ENCODE data around the gene ALDH4A1. TPM values are rescaled to one million over a fixed set of nuclear protein-coding genes. Genes with fewer than 3 reads are reported as not detected.
A peak's percentile ranks its signal among the peaks of the same experiment; 100 is the strongest.
"Not testable (repeated sequence)": the region's sequence is repeated elsewhere in the genome, so short reads cannot be mapped to it uniquely, and the experiment has no call there.

ALDH4A1 gene
- total RNA-seq, 1 donor from 2014 or later, result 74.4 TPM

DNA sequence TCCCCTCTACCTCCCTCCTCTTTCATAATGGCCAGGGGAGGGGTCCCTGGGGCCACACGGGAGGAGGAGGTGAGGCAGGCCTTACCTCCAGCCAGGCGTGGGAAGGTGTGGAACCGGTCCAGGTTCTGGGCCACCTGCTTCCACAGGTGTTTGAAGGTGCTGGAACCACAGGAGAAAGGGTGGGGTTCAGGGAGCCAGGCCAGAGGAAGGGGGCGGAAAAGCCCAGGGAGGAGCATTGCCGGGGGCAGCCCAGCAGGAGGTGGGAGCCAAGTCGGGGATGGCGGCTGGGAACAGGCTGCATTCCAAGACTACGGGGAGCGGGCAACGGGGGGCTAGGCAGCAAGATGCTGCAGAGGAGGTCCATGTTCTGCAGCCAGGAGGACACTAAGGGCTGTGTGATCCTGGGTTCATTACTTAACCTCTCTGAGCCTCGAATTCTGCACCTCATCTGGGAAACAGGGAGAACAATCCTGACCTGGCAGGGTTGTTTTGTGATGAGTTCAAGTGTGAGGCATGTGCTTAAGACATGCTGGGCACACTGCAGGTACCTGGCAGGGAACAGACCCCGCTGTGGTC lies 23.1 kb downstream of the ALDH4A1 start:
- no peak for DNase-seq (ENCODE audit: low spot score)

GRCh38 chr1:18878538-18879214 lies 23.7 kb downstream of the ALDH4A1 start:
- DNase-seq (ENCODE audit: low spot score), result no peak

DNA sequence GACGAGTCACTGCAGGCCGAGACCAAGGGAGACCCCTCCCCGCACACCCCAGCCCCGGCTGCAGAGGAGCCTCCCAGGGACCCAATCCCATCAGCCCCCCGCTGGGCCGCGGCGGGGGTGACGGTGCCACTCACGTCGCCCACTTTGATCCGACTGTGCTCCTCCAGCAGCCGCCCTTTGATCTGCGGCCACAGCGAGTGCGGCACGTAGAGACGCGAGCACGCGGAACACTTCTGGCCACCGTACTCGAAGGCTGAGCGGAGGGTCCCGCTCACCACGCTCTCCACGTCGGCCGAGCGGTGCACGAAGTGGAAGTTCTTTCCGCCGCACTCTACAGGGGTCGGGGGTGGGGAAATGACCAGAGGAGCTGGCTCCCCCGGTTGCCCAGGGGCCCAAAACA lies 25.1 kb downstream of the ALDH4A1 start:
- DNase-seq (ENCODE audit: low spot score), result no peak

DNA sequence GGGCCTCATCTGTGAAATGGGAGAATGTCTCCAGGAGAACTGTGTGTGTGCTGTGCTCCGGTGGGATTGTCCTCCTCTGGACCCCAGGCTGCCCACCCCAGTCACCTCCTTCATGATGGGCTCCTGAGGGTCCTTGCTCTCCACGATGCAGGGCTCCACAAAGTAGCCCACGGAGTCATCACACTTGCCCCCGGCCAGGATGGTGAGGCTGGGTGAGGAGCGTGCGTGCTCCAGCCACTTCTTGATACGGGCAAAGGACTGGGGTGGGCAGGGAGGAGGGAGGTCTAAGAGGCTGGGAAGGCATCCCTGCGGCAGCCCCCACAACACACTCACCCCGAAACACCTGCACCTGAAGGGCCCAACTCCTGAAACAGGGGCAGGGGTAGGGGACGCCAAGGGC lies 26.1 kb downstream of the ALDH4A1 start:
- DNase-seq (ENCODE audit: low spot score), result no peak

- DNase-seq (ENCODE audit: low spot score), result no peak
Measured at GRCh38 chr1:18875796-18876128, 26.6 kb downstream of the ALDH4A1 start.

GRCh38 chr1:18875107-18875795 lies 27.1 kb downstream of the ALDH4A1 start:
- DNase-seq (ENCODE audit: low spot score), result peak; percentile 87

- no peak for DNase-seq (ENCODE audit: low spot score)
Measured at GRCh38 chr1:18874600-18874999, 27.8 kb downstream of the ALDH4A1 start.

DNA sequence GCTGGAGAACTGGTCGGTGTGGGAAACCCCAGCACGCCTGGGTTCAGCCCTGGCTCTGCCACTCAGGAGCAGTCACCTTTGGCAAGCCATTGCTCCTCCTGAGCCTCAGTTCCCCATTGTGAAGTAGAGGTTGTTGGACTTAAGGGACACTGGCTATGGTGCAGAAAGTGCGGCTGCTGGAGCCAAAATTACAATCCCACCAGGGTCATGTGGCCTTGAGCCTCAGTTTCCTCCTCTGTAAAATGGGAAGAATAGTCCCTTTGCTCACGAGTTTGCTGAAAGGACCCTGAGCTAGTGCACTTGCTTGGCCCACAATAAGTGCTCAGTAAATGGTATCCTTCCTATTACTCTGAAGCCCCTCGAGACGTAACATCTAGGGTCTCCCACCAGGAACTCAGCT lies 28.3 kb downstream of the ALDH4A1 start:
- DNase-seq (ENCODE audit: low spot score), result no peak

- DNase-seq (ENCODE audit: low spot score), result no peak
Measured at GRCh38 chr1:18872071-18872611, 30.2 kb downstream of the ALDH4A1 start.

GRCh38 chr1:18871401-18872070 lies 30.8 kb downstream of the ALDH4A1 start:
- no peak for DNase-seq (ENCODE audit: low spot score)

DNA sequence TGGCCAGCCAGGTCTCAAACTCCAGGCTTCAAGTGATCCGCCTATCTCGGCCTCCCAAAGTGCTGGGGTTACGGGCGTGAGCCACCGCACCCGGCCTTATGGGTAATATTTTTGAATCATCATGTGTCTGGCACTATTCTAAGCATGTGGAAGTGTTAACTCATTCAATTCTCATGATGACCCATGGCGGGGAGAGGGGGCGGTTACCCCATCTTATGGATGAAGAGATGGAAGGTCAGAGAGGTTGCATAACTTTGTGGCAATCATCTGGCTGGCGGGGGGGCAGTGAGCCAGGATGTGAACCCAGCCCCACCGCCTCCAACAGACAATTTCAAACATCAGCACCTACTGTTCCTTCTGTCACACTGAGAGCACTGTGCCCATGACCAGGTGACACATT lies 31.4 kb downstream of the ALDH4A1 start:
- DNase-seq (ENCODE audit: low spot score), result no peak

DNA sequence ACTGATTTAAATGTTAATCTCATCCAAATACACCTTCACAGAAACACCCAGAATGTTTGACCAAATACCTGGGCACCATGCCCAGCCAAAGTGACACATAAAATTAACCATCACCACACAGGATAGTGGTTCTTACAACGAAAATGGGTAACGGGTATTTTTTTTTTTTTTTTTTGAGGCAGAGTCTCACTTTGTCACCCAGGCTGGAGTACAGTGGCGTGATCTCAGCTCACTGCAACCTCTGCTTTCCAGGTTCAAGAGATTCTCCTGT lies 31.8 kb downstream of the ALDH4A1 start:
- not testable (repeated sequence) for DNase-seq (ENCODE audit: low spot score)

GRCh38 chr1:18869847-18870594 lies 32.3 kb downstream of the ALDH4A1 start:
- DNase-seq (ENCODE audit: low spot score), result no peak

GRCh38 chr1:18868801-18869424 lies 33.4 kb downstream of the ALDH4A1 start:
- no peak for DNase-seq (ENCODE audit: low spot score)

DNA sequence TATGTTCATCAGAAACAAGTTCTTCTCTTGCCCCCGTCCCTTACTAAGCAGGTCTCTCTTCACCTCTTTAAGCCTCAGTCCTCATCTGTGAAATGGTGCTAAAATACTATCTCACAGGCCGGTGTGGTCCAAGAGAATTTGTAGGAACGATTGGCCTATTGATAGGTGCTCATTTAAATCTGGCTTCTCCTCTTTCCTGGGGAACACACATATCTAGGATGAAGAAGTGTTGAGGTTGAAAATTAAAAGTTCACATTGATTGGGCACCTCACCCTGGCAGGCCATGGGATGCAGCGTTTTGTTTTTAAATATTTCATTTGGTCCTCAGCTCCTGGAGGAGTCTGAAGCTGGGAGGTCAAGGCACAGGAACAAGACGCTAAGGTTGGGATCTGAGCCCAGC lies 34.0 kb downstream of the ALDH4A1 start:
- DNase-seq (ENCODE audit: low spot score), result no peak

DNA sequence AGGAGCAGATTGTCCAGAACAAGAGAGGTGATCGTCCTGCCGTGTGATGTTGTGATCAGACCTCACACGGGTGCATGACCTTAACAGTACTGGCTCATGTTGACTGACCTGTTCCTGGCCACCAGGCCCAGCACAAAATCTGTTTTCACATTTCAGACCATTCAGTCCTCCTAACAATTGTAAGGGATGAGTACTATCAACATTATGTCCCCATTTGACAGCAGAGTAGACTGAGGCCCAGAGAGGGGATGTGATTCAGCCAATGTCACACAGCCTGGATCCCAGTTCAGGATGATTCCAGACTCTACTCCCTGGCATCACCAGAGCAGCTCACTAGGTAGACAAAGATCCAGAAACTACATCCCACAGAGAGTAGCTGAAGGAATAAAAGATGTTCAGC lies 35.5 kb downstream of the ALDH4A1 start:
- no peak for DNase-seq (ENCODE audit: low spot score)

GRCh38 chr1:18866314-18866713 lies 36.0 kb downstream of the ALDH4A1 start:
- no peak for DNase-seq (ENCODE audit: low spot score)

DNA sequence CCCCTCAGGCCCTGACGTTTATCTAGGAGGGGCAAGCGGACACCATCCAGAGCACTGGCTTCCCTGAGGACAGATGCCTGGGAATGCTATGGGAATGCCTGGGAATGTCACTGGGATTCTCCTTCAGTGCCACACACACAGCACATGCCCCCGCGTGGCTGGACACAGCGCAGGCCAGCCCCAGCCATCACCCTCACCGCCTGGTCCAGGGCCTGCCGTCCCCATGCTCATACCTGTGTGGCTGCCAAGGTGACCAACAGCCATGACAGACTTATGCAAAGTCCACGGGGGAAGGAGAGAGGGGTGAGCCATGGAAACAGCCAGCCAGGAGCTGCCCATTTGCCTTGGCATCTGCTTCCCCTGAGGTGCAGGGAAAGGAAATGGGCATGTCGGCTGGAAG lies 37.2 kb downstream of the ALDH4A1 start:
- DNase-seq (ENCODE audit: low spot score), result no peak

DNA sequence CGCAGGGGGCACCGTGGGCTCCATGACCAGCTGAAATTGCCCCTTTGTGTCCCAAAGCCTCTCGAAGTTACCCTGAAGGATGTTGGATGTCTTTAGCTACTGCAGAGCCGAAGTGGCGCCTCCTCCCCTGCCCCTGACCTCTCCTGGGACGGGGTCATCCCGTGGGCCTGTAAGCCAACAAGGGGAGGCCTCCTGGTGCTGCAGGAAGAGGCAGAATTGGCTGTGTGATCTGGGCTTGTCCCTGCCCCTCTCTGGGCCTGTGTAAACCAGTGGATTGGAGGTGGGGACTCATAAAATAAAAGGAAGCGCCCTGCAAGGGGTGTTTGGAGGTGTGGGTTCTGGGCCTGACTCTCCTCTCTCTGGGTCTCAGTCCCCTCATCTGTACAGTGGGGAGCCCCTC lies 40.8 kb downstream of the ALDH4A1 start:
- no peak for DNase-seq (ENCODE audit: low spot score)

- no peak for DNase-seq (ENCODE audit: low spot score)
Measured at GRCh38 chr1:18861082-18861481, 41.3 kb downstream of the ALDH4A1 start.

DNA sequence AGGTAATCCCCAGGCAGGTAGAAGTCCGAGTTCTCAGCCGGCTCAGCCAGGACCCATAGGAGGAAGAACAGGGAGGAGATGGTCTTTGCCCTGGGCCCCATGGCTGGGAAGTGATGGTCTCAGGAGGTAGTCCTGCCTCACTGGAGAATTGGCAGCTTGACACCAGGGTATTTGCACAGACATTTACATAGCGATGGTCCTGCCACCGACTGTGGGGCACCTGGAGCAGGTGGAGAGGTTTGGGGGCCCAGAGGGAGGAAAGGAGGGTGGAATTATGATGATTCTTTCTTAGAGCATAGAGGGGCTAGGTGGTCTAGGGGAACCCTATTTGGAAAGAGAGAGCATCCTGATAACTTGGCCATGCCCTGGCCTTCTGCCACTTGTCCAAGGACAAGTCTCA lies 42.8 kb downstream of the ALDH4A1 start, which contains the start of gene TAS1R2:
Gene TAS1R2, minus strand, starts transcription at position 101 of the 400 bp plus-strand sequence. Its CDS starts 0 bp downstream, at position 101.
- DNase-seq (ENCODE audit: low spot score), result no peak
